Measurements from ENCODE around the gene LRRTM1. TPM values are rescaled to one million over a fixed set of nuclear protein-coding genes. Genes with fewer than 3 reads are reported as not detected.

The LRRTM1 gene
- total and polyA plus RNA-seq, 2 of the 4 experiments (the other 2 are of a cell fraction), result not detected

DNA sequence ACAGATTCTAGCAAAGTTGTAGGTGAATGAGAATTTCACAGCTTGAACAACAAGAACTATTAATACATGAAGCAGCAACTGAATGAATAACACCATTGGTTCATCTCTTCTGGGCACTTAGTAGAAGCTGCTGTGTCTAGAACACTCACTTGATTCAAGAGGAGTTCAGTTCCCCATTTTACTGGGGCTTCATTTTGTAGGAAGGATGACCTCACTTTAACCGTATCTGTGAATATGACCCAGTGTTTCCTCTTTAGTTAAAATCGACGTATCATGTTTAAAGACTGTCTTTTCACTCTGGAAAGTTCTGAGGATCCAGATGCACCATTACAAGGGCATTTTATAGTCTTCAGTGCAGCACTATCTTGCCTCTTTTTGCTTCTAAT is 47.8 kb downstream of the LRRTM1 start:
- no peak overlapping the region for H4K91ac ChIP-seq (ENCODE audit: insufficient read depth, low read depth, low read length)
- BruUV-seq (replicated peaks), result no TSS peak
- in situ Hi-C loops (cut with MboI; ENCODE audit: low sequenced_read_pairs), result no loop called here
- ChIA-PET CTCF (interaction anchor here (0.9 kb wide), 1 partner anchor 18 kb away, joined by 4 read pairs; no protein-coding TSS in a partner anchor), POLR2A (ENCODE audit: unreplicated experiment) (no interaction called here)
- DNase-seq (no peak), ATAC-seq (ENCODE audit: low read depth) (no peak)
- H2BK15ac ChIP-seq (ENCODE audit: low read depth, low read length), result no peak overlapping the region
- H2AK9ac ChIP-seq (replicated peaks; ENCODE audit: low read depth, low read length, poor library complexity), result no peak overlapping the region
- no peaks in the 10 kb centered on the region for H3K4me1 ChIP-seq (ENCODE audit: control insufficient read depth, insufficient read depth, low read length)
- H3K36me3 ChIP-seq (ENCODE audit: control insufficient read depth, insufficient read depth, low read length), result no peaks in the 10 kb centered on the region
- no peak overlapping the region for H3K23ac ChIP-seq (ENCODE audit: low read depth, low read length)
- no peak overlapping the region for H2BK120ac ChIP-seq (ENCODE audit: low read depth, low read length)
- intact Hi-C loops (cut with micrococcal nuclease), result loop anchor here (10.0 kb wide), 1 partner anchor 238 kb away; no protein-coding TSS in a partner anchor
- H3K9me1 ChIP-seq (ENCODE audit: insufficient read depth, low read length), result no peaks in the 10 kb centered on the region
- H3K56ac ChIP-seq (ENCODE audit: extremely low read depth, insufficient read depth, low read length), result no peak overlapping the region
- H2AFZ ChIP-seq (replicated peaks; ENCODE audit: low read length, poor library complexity), result no peak overlapping the region
- H3K4me2 ChIP-seq (ENCODE audit: low read depth, low read length), result no peak overlapping the region
- no peak overlapping the region for H4K5ac ChIP-seq (ENCODE audit: low read depth, low read length)
- WGBS, 2 experiments (ENCODE audit: extremely low coverage in 2 of 2, insufficient read length in 1 of 2), result 100% methylated on average over 1 of the region's 3 CpGs; no CpG with 5 or more reads in 1 of the 2 experiments
- H2AK5ac ChIP-seq (ENCODE audit: low read depth, low read length), result no peak overlapping the region
- no peaks in the 10 kb centered on the region for H3K9me3 ChIP-seq (ENCODE audit: control insufficient read depth, insufficient read depth, low read length)
- no peaks in the 10 kb centered on the region for H3K27me3 ChIP-seq (ENCODE audit: control insufficient read depth, insufficient read depth, low read length)
- H3K9ac ChIP-seq (ENCODE audit: low read depth, low read length), result no peak overlapping the region
- no peak overlapping the region for H3K4ac ChIP-seq (ENCODE audit: low read depth, low read length)
- no peak overlapping the region for H3K14ac ChIP-seq (replicated peaks; ENCODE audit: low read depth, low read length)
- H2BK20ac ChIP-seq (ENCODE audit: low read depth, low read length), result no peak overlapping the region
- H2BK5ac ChIP-seq (ENCODE audit: low read depth, low read length, poor library complexity, severe bottlenecking), result no peak overlapping the region
- no peak overlapping the region for H3K27ac ChIP-seq (ENCODE audit: insufficient read depth, low read length)
- H4K8ac ChIP-seq (ENCODE audit: low read depth in 2 of 2, low read length in 2 of 2), result no peak overlapping the region
- no peaks in the 10 kb centered on the region for H4K20me1 ChIP-seq (ENCODE audit: insufficient read depth, low read length)
- H3K4me3 ChIP-seq (ENCODE audit: insufficient read depth, low read depth, low read length), result no peak overlapping the region
- TF ChIP-seq RAD21 (IDR thresholded peaks at IDR 0.05; ENCODE audit: low read length) (no peak), MAFK (IDR thresholded peaks at IDR 0.05; ENCODE audit: low read depth, low read length) (no peak), CEBPB (IDR thresholded peaks at IDR 0.05; ENCODE audit: low read depth, low read length) (no peak), POLR2A (IDR thresholded peaks at IDR 0.05; ENCODE audit: low read depth, low read length) (no peak), MAZ (IDR thresholded peaks at IDR 0.05; ENCODE audit: borderline replicate concordance, low read depth, low read length) (no peak), NFE2L2 (IDR thresholded peaks at IDR 0.05; ENCODE audit: low read depth, low read length) (no peak), RFX5 (IDR thresholded peaks at IDR 0.05; ENCODE audit: low read depth, low read length) (no peak), RCOR1 (IDR thresholded peaks at IDR 0.05; ENCODE audit: insufficient replicate concordance, low read length) (no peak), FOS (IDR thresholded peaks at IDR 0.05; ENCODE audit: low read depth, low read length) (no peak), CHD1 (IDR thresholded peaks at IDR 0.05; ENCODE audit: low read depth, low read length) (no peak), BHLHE40 (IDR thresholded peaks at IDR 0.05; ENCODE audit: low read depth, low read length) (no peak), MXI1 (IDR thresholded peaks at IDR 0.05; ENCODE audit: borderline replicate concordance, low read depth, low read length) (no peak), SMC3 (IDR thresholded peaks at IDR 0.05; ENCODE audit: low read depth, low read length) (no peak)
- TF ChIP-seq, protein P1, sequence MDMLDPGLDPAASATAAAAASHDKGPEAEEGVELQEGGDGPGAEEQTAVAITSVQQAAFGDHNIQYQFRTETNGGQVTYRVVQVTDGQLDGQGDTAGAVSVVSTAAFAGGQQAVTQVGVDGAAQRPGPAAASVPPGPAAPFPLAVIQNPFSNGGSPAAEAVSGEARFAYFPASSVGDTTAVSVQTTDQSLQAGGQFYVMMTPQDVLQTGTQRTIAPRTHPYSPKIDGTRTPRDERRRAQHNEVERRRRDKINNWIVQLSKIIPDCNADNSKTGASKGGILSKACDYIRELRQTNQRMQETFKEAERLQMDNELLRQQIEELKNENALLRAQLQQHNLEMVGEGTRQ (IDR thresholded peaks at IDR 0.05; ENCODE audit: low read depth, low read length), result no peak
- TF ChIP-seq, protein P2, sequence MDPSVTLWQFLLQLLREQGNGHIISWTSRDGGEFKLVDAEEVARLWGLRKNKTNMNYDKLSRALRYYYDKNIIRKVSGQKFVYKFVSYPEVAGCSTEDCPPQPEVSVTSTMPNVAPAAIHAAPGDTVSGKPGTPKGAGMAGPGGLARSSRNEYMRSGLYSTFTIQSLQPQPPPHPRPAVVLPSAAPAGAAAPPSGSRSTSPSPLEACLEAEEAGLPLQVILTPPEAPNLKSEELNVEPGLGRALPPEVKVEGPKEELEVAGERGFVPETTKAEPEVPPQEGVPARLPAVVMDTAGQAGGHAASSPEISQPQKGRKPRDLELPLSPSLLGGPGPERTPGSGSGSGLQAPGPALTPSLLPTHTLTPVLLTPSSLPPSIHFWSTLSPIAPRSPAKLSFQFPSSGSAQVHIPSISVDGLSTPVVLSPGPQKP (IDR thresholded peaks at IDR 0.05; ENCODE audit: borderline replicate concordance, low read depth, low read length), result no peak
- TF ChIP-seq, protein P3, sequence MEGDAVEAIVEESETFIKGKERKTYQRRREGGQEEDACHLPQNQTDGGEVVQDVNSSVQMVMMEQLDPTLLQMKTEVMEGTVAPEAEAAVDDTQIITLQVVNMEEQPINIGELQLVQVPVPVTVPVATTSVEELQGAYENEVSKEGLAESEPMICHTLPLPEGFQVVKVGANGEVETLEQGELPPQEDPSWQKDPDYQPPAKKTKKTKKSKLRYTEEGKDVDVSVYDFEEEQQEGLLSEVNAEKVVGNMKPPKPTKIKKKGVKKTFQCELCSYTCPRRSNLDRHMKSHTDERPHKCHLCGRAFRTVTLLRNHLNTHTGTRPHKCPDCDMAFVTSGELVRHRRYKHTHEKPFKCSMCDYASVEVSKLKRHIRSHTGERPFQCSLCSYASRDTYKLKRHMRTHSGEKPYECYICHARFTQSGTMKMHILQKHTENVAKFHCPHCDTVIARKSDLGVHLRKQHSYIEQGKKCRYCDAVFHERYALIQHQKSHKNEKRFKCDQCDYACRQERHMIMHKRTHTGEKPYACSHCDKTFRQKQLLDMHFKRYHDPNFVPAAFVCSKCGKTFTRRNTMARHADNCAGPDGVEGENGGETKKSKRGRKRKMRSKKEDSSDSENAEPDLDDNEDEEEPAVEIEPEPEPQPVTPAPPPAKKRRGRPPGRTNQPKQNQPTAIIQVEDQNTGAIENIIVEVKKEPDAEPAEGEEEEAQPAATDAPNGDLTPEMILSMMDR (conservative IDR thresholded peaks at IDR 0.05; ENCODE audit: low read depth, low read length), result no peak
- dilution Hi-C loops (cut with HindIII; ENCODE audit: low sequenced_read_pairs, unreplicated experiment), result no loop called here
- no peak overlapping the region for H3K18ac ChIP-seq (ENCODE audit: low read depth, low read length)
- no peaks in the 10 kb centered on the region for H3K79me1 ChIP-seq (ENCODE audit: low read depth in 1 of 2, low read length in 2 of 2)

Measured in IMR-90 (cell line).